ENCODE measurements around the gene NEURL4.

The NEURL4 gene

DNA sequence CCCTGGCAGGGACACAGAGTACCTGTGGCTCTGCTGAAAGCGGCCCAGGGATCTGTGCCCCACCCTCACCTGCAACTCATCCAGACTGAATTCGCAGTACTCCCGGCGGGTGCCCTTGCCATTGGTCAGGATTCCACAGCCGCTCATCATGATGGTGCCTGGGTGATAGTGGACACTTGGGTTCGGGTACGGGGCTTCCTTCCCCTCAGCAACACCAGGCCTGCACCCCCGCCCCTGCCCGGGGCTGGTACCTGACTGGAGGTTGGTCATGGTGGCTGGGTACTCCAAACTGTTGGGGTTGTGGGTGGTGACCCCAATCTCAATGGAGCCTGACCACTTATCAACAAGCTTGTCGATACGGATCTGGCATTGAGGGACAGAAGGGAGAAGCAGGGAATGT lies 2.9 kb downstream of the NEURL4 start:
- ChIA-PET POLR2A (no interaction called here), CTCF (interaction anchor here (1.0 to 3.6 kb wide), 9 partner anchors 10 to 234 kb away, joined by 3 to 32 read pairs (median 4); partner anchors contain the start of genes ACAP1 and GPS2)
- TF ChIP-seq, protein P1, sequence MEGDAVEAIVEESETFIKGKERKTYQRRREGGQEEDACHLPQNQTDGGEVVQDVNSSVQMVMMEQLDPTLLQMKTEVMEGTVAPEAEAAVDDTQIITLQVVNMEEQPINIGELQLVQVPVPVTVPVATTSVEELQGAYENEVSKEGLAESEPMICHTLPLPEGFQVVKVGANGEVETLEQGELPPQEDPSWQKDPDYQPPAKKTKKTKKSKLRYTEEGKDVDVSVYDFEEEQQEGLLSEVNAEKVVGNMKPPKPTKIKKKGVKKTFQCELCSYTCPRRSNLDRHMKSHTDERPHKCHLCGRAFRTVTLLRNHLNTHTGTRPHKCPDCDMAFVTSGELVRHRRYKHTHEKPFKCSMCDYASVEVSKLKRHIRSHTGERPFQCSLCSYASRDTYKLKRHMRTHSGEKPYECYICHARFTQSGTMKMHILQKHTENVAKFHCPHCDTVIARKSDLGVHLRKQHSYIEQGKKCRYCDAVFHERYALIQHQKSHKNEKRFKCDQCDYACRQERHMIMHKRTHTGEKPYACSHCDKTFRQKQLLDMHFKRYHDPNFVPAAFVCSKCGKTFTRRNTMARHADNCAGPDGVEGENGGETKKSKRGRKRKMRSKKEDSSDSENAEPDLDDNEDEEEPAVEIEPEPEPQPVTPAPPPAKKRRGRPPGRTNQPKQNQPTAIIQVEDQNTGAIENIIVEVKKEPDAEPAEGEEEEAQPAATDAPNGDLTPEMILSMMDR (IDR thresholded peaks at IDR 0.05; ENCODE audit: control extremely low read depth, extremely low read depth, low read depth, missing control alignments), result no peak
- no peak for DNase-seq (ENCODE audit: extremely low spot score)

DNA sequence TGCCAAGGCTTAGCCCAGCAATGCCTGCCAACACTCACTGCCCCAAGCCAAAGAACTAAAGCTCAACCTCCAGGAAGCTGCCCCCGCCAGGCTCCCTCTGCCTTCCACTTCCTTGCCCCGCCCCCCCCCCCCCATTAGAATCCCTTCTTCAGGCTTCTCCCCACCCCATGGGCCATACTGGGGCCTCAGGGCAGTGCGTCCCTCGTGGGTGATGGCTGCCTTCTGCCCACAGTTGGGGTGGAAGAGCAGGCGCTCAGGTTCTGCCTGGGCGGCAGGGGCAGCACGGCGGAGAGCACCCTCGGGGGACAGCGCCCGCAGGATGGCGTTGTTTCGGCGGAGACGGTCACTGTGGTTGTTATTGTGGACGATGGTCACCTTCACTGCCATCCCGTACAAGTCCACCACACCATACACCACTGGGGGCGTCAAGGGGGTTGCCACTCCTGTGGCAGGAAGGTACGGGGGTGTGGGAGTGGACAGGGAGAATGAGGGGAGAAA lies 4.1 kb downstream of the NEURL4 start:
- CTCF ChIA-PET, result interaction anchor here (0.6 to 3.6 kb wide), 13 partner anchors 10 to 236 kb away, joined by 3 to 32 read pairs (median 5); partner anchors contain the start of genes ACAP1, GABARAP, GPS2 and TMEM95
- POLR2A ChIA-PET, result no interaction called here
- DNase-seq (ENCODE audit: extremely low spot score), result no peak
- TF ChIP-seq, protein P1 (IDR thresholded peaks at IDR 0.05; ENCODE audit: control extremely low read depth, extremely low read depth, low read depth, missing control alignments), result no peak

DNA sequence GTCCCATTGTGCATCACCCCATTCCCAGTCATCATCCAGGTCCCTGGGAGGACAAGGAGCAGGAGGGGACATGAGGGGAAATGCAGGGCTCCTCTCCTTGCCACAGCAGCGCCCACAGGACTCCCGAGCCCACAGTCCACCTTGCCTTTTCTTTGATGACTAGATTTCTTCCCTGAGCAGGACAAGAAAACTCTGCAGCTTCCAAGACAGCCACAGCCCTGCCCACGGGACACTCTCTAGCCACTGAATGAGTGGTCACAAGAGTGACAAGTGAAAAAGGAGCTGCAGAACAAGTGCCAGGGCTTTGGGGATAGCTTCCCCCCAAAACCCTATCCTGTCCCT lies 4.7 kb downstream of the NEURL4 start:
- ChIA-PET POLR2A (no interaction called here), CTCF (interaction anchor here (0.6 to 3.6 kb wide), 13 partner anchors 10 to 236 kb away, joined by 3 to 32 read pairs (median 5); partner anchors contain the start of genes ACAP1, GABARAP, GPS2 and TMEM95)
- DNase-seq (ENCODE audit: extremely low spot score), result no peak
- TF ChIP-seq, protein P1 (IDR thresholded peaks at IDR 0.05; ENCODE audit: control extremely low read depth, extremely low read depth, low read depth, missing control alignments), result no peak

DNA sequence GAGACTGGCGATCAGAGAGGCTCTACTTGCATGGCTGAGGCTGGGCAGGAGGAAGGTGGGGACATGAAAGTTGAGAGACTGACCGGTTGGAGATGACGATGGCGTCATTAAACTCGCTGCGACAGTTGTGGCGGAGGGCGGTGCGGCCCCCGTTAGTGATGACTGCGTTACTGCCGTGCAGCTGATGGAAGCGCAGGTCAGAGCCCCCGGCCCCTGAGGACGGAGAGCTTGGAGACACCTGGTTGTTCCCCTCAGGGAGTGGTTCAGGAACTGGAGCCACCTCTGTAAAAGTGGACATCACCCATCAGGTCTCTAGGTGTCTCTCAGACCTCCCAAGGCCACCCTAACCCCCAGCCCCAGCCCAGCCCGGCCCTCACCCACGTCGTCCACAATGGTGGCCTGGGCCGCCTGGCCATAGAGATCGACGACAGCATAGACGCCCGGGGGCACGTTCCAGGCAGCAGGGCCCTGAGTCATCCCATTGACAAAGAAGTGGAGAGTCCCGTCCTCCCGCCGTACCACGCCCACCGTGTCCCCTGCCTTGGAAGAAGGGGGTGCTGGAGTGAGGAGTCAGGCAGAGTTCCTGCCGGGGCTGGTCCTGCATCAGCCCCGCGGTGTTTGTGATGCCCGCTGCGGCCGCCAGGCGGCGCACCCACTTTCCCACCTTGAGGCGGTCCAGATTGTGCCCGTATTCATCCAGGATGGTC lies 5.3 kb downstream of the NEURL4 start:
- TF ChIP-seq, protein P1 (IDR thresholded peaks at IDR 0.05; ENCODE audit: control extremely low read depth, extremely low read depth, low read depth, missing control alignments), result peak; percentile 80
- DNase-seq (ENCODE audit: extremely low spot score), result peak; percentile 78
- ChIA-PET CTCF (interaction anchor here (0.7 to 3.6 kb wide), 9 partner anchors 9 to 237 kb away, joined by 3 to 32 read pairs (median 8); partner anchors contain the start of genes ACAP1, GPS2 and TMEM95), POLR2A (no interaction called here)

DNA sequence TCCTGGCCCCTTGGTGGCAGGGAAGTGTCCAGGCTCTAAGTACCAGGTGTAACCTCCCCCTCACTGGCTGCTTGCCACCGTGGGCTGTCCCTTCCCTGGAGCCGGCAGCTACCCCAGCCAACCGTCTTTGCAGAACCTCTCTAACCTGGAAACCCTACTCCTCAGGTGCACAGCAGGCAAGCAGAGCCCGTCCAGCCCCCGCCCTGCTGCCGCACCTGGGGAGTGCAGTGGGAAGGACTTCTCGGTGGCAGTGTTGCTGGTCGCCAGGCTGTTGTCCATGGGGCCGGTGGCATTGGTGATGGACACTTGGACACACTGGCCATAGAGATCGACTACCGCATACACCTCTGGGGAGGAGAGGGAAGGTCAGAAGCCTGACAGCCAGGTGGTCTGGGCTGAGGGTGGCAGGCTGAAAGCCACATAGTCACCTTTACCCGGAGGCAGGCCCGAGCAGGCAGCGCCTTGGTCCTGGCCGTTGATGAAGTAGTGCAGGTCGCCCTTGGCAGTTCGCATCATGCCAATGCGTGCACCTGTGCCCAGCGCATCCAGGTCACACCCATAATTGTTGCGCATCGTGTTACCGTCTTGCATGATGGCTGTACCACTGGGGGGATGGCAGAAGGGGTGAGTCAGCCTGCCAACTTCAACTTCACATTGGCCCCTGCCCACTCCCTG lies 6.5 kb downstream of the NEURL4 start:
- POLR2A ChIA-PET, result no interaction called here
- CTCF ChIA-PET, result interaction anchor here (0.8 to 3.6 kb wide), 3 partner anchors 8 to 22 kb away, joined by 3 to 32 read pairs (median 15); partner anchors contain the start of gene GPS2
- no peak for DNase-seq (ENCODE audit: extremely low spot score)
- TF ChIP-seq, protein P1 (IDR thresholded peaks at IDR 0.05; ENCODE audit: control extremely low read depth, extremely low read depth, low read depth, missing control alignments), result no peak

DNA sequence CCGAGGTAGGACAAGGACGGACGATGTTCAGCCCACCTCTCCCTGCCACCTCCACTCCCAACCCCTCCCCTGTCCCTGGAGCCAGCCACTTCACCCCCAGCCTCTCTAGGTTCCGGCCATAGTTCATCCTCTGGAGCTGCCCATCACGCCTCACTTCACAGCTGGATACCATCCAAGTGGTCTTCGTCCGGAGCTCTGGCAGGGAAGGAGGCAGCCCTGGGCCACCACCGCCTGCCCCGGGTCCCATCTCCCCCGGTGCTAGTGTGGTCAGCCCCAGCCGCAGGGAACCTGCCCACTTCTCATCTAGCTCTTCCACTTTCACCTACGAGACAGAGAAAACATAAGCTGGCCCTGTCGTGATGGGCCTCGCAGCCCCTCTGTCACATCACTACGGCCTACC lies 7.7 kb downstream of the NEURL4 start:
- DNase-seq (ENCODE audit: extremely low spot score), result no peak
- CTCF ChIA-PET, result interaction anchor here (0.8 to 1.7 kb wide), 4 partner anchors 8 to 25 kb away, joined by 3 to 6 read pairs (median 4); partner anchors contain the start of gene ACAP1
- TF ChIP-seq, protein P1 (IDR thresholded peaks at IDR 0.05; ENCODE audit: control extremely low read depth, extremely low read depth, low read depth, missing control alignments), result no peak
- POLR2A ChIA-PET, result interaction anchor here (0.6 kb wide), 1 partner anchor 48 kb away, joined by 4 read pairs; no protein-coding TSS in a partner anchor
